HUES48 (cell line): Measurements from ENCODE around the gene TCIRG1.

Source experiments
- H3K27ac ChIP-seq: one replicate; pipeline ENCODE4 v1.7.0; 2013; ENCODE audit warnings: low read depth, low read length, inconsistent platforms
- H3K27me3 ChIP-seq: 2 replicates; pipeline ENCODE4 v1.6.1; 2013; ENCODE audit warnings: mild to moderate bottlenecking, low read length; ENCODE audit not compliant: control insufficient read depth, insufficient read depth
- H3K36me3 ChIP-seq: 2 replicates; pipeline ENCODE4 v1.6.1; 2013; ENCODE audit warnings: low read length; ENCODE audit not compliant: control insufficient read depth, insufficient read depth
- H3K4me1 ChIP-seq: 2 replicates; pipeline ENCODE4 v1.6.1; 2013; ENCODE audit warnings: mild to moderate bottlenecking, low read length; ENCODE audit not compliant: control insufficient read depth, insufficient read depth
- H3K4me3 ChIP-seq: 2 replicates; pipeline ENCODE4 v1.5.1; 2013; ENCODE audit warnings: mild to moderate bottlenecking, low read depth, low read length
- H3K9ac ChIP-seq: 2 replicates; pipeline ENCODE4 v1.6.1; 2013; ENCODE audit warnings: mild to moderate bottlenecking, low read depth, low read length, moderate library complexity
- H3K9me3 ChIP-seq: 2 replicates; pipeline ENCODE4 v1.6.1; 2013; ENCODE audit warnings: low read length; ENCODE audit not compliant: control insufficient read depth, insufficient read depth

The TCIRG1 gene

DNA sequence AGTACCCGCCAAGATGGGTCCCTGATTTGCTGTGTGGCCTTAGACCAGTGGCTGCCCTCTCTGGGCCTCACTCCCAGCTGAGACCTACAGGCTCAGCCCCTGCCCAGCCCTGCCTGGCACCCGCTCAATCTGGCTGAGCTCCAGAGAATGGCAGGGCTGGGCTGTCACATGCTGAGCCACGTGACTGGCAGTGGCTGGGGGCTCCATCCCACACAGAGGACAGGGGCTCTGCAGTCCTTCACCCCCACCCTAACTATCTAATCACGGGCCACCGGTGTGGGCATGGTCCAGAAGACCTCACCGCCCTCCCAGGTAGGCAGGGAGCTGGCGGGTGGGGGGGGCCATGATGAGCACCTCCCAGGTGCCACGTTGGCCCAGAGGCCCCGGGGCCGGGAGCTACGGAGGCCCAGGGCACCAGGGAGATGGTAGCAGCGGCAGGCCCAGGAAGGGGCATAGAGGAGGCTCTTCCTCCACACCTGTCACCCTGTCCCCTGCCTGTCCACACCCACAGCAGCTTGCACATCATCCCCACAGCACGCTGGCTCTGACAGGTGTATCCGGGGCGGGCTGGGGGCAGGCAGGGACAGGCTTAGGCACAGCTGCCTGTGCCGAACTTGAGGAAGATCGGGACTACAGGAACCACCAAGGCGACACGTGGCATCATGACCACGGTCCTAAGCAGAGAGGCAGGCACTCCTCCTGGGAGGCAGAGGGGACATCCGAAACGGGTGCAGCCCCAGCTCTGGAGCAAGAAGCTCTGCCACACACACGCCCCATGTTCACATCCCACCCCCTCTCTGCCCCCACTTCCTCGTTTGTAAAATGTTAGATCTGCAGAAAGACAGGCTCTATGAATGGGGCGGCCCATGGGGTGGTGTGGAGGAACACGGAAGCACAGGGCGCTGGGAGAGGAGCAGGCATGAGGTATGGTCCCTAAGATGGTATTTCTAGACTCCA is 30.2 kb upstream of the TCIRG1 start:
- no peaks in the 10 kb centered on the region for H3K27me3 ChIP-seq
- no peaks in the 10 kb centered on the region for H3K36me3 ChIP-seq
- H3K4me1 ChIP-seq, result peaks cover 20% of the 10 kb centered on the region
- H3K9me3 ChIP-seq, result no peaks in the 10 kb centered on the region
- H3K27ac ChIP-seq, result no peak overlapping the region
- H3K4me3 ChIP-seq, result no peak overlapping the region
- no peak overlapping the region for H3K9ac ChIP-seq

DNA sequence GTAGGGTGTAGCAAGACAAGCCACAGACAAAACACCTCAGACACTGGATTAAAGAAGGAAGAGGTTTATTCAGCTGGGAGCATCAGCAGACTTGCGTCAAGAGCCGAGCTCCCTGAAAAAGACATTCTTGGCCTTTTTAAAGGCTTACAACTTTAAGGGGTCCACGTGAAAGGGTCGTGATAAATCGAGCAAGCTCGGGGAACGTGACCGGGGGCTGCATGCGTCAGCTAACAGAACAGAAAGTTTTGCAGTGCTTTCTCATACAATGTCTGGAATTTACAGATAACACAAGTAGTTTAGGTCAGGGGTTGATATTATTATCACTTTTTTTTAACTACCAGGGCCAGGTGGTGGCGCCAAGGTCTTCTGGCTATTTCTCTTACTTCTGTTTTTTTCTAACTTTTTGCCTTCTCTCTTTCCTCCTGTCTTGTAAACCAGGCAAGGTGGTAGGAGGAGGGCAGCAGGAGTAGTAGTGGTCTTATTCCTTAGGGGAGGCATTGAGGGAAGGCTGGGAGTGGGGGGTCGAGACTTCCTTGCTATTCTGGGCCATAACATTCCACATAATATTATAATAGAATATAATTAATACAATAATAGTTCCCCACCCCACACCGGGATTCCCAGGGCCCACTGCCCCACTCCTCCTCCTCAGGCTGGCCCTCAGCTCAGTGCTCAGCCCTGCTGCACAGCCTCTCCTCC is 29.3 kb upstream of the TCIRG1 start:
- Histone ChIP-seq H3K27ac (no peak overlapping the region), H3K36me3 (no peaks in the 10 kb centered on the region), H3K4me3 (no peak overlapping the region), H3K27me3 (no peaks in the 10 kb centered on the region), H3K4me1 (peaks cover 15% of the 10 kb centered on the region), H3K9me3 (no peaks in the 10 kb centered on the region), H3K9ac (no peak overlapping the region)

DNA sequence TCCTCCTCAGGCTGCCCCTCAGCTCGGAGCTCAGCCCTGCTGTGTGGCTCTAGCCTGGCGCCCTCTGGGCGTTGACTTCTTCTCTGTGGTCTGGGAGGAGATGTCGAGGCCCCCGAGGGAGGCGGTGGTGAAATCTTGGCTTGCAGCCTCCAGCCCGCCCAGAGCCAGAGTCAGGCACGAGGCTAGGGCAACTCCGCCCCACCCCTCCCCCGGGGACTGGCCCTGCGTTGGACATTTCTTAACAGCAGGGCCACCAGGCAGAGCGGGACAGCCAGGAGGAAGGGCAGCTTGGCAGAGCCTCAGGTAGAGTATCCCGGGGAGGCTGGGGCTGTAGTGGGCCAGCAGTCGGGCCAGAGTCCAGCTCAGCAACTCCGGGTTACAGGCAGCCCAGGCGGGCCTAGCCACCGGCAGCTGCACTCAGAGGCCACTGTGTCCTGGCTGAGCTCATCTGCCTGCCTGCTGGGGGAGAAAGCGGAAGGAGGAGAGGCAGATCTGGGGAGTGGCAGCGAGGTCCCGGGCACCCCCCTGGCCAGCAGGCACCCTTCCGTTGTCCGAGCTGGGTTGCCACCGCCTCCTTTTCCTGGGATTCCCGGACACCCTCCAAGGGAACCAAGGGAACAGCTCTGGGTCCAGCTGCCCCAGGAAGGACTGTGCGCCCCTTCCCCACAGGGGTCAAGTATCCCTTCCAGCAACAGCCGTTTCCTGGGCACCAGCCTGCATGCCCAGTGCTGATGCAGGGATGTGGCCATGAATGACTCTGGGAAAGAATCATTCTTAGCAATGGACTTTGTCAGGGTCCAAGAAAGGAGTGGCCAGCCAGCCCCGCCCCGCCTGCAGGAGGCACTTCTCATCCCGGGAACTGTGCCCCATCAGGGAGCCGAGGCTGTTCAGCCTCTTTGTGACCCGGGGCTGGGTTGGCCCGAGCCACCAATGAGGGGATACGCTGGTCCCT is 28.5 kb upstream of the TCIRG1 start, which contains the start of gene ALDH3B1:
Gene ALDH3B1 (plus strand): TSS at position 238 of the 952 bp plus-strand sequence. CDS start 4,971 bp downstream, outside the sequence.
- Histone ChIP-seq H3K4me1 (peaks cover 15% of the 10 kb centered on the region), H3K9me3 (no peaks in the 10 kb centered on the region), H3K4me3 (no peak within 1 kb of the TSS), H3K27ac (no peak within 1 kb of the TSS), H3K9ac (no peak within 1 kb of the TSS), H3K36me3 (no peaks in the 10 kb centered on the region), H3K27me3 (no peaks in the 10 kb centered on the region)

DNA sequence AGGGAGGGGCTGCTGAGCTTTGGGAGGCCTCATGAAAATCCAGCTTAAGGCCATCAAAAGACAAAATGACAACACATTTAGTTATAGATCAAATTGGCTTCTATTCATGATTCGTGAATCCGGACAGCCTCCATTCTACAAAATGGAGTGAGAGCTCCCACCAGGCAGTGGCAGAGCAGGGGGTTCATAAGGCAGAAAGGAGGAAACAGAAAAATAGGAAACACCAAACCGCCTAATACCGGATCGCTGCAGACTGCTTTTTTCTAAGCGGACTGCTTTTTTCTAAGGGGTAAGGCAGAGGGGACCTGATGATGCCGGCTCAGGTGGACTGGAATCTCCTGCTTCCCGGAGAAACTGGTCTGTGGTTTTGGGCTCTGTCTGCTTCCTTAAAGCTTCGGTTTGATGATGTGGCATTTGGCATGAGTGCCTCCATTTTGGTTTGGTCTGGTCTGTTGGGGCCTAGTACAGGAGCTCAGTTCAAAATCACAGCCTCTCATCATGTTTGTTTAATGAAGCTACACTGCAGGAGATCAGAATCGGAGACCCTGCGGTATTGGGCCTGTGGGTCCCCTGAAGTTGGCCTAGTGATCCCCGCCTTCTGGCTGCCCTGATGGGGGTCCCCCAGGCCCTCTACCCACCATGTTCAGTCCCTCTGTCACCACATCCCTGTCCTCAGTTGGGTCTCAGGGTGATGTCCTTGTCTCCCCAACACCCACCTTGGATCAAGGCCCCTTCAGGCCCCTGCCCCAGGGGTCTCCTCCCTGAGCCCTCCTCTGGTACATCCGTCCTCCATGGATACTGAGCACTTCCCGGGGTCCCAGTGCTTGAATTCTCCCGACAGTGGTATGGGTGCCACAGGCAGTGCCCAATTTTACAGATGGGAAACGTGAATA is 27.5 kb upstream of the TCIRG1 start:
- Histone ChIP-seq H3K27me3 (no peaks in the 10 kb centered on the region), H3K36me3 (no peaks in the 10 kb centered on the region), H3K9ac (no peak overlapping the region), H3K4me3 (no peak overlapping the region), H3K9me3 (no peaks in the 10 kb centered on the region), H3K4me1 (peaks cover 15% of the 10 kb centered on the region), H3K27ac (no peak overlapping the region)

DNA sequence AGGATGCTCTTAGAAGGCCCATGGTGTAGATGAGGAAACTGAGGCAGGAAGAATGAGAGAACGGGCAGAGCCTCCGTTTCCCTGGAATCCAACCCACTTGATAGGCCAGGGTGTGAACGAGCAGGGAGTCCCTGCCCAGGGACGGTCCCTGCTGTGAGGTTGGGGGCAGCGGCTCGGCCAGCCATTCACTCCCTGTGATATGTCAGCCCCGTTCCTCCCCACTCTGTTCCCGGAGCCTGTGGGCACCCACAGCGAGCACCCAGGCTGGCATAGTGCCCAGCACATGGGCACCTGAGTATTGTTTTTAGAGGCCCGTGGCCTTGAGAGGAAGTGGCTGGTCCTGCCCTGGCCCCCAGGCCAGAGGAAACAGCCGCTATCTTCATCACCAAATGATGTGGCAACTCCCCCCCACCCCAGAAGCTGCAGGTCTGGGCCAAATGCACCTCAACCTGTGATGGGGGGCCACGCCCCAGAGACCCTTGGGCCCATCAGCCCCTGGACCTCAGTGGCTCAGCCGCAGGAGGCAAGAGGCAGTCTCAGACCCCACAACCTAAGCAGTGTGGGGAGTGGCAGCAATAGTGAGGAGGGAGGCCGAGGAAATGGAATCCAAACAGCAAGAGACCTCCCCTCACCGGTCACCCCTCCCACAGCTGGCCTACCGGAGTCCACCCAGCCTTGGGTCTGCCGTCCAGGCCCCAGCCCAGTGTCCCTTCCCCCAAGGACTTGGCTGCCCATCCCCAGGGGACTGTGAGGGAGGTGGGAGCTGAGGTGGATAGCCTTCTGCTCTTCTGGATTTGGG is 26.6 kb upstream of the TCIRG1 start:
- H3K27me3 ChIP-seq, result no peaks in the 10 kb centered on the region
- no peaks in the 10 kb centered on the region for H3K36me3 ChIP-seq
- peaks cover 15% of the 10 kb centered on the region for H3K4me1 ChIP-seq
- no peak overlapping the region for H3K4me3 ChIP-seq
- no peak overlapping the region for H3K27ac ChIP-seq
- no peak overlapping the region for H3K9ac ChIP-seq
- H3K9me3 ChIP-seq, result no peaks in the 10 kb centered on the region

DNA sequence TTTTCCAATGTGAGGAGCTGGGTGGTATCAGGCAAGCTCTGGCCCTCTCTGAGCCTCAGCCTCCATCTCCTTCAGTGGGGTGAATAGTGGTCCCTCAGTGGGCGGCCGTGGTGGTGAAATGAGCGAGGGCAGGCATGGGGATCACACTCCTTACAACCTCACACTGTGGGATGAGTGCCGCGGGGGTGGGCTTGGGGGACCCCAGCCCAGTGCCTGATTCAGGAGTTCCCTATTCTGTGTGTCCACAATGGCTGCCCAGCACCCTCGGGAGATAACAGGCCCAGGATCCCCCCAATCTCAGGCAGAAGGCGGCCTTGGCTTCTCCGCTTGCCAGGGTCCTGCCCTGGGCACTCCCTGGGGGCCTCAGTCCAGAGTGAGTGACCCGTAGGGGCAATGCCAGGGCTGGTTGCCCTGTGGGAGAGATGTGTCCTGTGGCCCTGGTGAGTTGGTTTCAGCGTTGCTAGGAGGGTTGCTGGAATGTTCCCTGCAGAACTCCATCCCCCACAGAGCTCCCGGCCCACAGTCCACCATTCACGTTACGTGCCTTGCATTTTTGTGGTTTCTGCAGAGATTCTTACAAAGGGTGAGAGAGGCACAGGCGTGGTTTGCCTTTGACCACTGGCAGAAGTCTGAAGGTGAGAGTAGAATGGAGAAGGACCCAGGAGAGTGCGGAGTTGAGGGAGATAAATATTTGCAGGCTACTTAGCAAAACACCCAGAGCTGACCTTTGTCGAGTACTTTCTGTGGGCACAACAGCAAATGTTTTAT is 25.8 kb upstream of the TCIRG1 start:
- H3K9ac ChIP-seq, result no peak overlapping the region
- no peak overlapping the region for H3K27ac ChIP-seq
- H3K27me3 ChIP-seq, result no peaks in the 10 kb centered on the region
- H3K4me1 ChIP-seq, result peaks cover 15% of the 10 kb centered on the region
- no peaks in the 10 kb centered on the region for H3K9me3 ChIP-seq
- H3K4me3 ChIP-seq, result no peak overlapping the region
- no peaks in the 10 kb centered on the region for H3K36me3 ChIP-seq

DNA sequence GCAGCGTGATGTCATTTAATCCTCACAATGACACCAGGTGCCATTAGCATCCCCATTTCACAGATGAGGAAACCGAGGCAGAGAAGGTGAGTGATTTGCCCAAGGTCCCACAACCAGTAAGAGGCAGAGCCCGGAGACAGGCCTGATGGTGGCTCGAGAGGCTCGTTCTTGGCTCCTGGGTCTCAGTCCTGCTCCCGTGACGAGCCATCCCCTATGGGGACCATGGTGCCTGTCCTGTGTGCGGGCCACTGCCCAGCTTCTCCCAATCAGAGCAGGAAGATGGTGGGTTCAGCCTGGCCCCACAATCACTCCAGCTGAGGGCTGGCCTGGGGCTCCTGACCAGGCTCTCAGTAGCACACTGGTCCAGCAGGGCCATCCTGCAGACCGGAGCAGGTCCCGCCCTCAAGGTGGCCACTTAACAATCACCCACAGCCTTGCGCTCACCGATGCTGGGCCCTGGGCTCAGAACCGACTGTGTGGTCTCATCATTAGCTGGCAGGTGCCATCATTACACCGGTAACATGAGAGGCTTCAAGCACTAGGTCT is 25.1 kb upstream of the TCIRG1 start:
- no peak overlapping the region for H3K4me3 ChIP-seq
- H3K36me3 ChIP-seq, result no peaks in the 10 kb centered on the region
- H3K9ac ChIP-seq, result no peak overlapping the region
- no peaks in the 10 kb centered on the region for H3K27me3 ChIP-seq
- no peaks in the 10 kb centered on the region for H3K9me3 ChIP-seq
- no peak overlapping the region for H3K27ac ChIP-seq
- H3K4me1 ChIP-seq, result peaks cover 15% of the 10 kb centered on the region

DNA sequence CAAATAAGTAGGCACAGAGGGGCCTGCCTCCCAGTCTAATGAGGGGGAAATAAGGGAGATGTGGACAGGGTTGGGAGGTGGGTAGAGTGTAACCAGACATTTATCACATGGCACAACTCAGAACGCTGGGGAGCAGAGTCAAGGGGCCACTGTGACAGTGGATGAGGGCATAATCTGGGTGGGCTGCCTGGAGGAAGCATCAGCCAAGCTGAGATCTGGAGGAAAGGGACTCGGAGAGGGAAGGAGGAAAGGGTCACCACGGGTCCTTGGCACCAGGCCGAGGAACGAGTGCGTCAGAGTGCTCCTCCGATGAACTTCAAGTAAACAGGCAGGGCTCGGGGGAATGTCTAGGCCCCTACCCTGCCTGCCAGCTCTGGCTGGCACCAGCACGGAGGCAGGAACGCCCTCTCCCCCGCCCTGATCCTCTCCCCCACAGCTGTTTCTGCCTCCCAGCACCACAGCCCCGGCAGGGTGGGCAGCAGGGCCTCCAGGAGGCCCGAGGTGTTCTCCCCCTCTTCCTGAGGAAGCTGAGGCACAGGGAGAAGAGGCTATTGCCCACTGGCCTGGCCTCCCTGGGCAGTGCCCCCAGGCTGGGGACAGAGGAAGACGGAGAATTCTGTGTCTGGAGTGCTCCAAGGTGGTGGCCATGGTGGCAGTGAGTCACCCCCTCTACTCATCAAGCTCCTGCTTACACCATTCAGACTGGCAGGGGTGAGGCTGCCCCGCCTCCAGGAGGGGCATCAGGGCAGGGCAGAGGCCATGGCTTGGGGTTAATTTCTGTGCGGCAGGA is 24.5 kb upstream of the TCIRG1 start:
- no peaks in the 10 kb centered on the region for H3K9me3 ChIP-seq
- no peak overlapping the region for H3K27ac ChIP-seq
- no peaks in the 10 kb centered on the region for H3K36me3 ChIP-seq
- no peaks in the 10 kb centered on the region for H3K27me3 ChIP-seq
- no peak overlapping the region for H3K9ac ChIP-seq
- no peak overlapping the region for H3K4me3 ChIP-seq
- H3K4me1 ChIP-seq, result peaks cover 15% of the 10 kb centered on the region
